ENCODE measurements around the gene TOR2A. TPM values are rescaled to one million over a fixed set of nuclear protein-coding genes. Genes with fewer than 3 reads are reported as not detected.

The TOR2A gene
- total RNA-seq, 4 donors from 2014 or later = 10.7 to 12.5 (median 11.5) TPM

GRCh38 chr9:127738666-127739065 is 3.6 kb upstream of the TOR2A start:
- peaks cover 16 to 59% (median 27%) of the 10 kb centered on the region in 3 donors for H3K4me1 ChIP-seq
- WGBS, 2 donors = 91 to 94% methylated on average over 2 to 12 of the region's 13 CpGs
- TF ChIP-seq CTCF (IDR thresholded peaks at IDR 0.05) (no peak), POLR2A (IDR thresholded peaks at IDR 0.05) (no peak)
- intact Hi-C loops (cut with DNase I) = loop anchor here (5.0 to 10.0 kb wide), 3 partner anchors 44 to 184 kb away; partner anchors contain the start of gene AK1
- H3K36me3 ChIP-seq = peaks cover 0 to 29% (median 0%) of the 10 kb centered on the region in 3 donors
- H3K9me3 ChIP-seq = no peaks in the 10 kb centered on the region
- H3K4me3 ChIP-seq = no peak overlapping the region
- H3K27me3 ChIP-seq = peaks cover 0 to 8% (median 0%) of the 10 kb centered on the region in 4 donors
- no peak for DNase-seq
- H3K27ac ChIP-seq = no peak overlapping the region

GRCh38 chr9:127735530-127736185 is 564 bp upstream of the TOR2A start:
- intact Hi-C loops (cut with DNase I) = loop anchor here (5.0 to 10.0 kb wide), 3 partner anchors 47 to 187 kb away; partner anchors contain the start of gene AK1
- no peak for DNase-seq
- TF ChIP-seq CTCF (IDR thresholded peaks at IDR 0.05) (no peak), POLR2A (IDR thresholded peaks at IDR 0.05) (no peak)
- 22 to 30% methylated on average over 13 to 15 of the region's 15 CpGs for WGBS, 2 donors
- H3K27me3 ChIP-seq = no peaks in the 10 kb centered on the region
- peaks cover 7 to 37% (median 17%) of the 10 kb centered on the region in 3 donors for H3K4me1 ChIP-seq
- H3K9me3 ChIP-seq = no peaks in the 10 kb centered on the region
- peak overlapping the region in 3 of 4 donors; percentile 54 to 94 (median 92) for H3K27ac ChIP-seq
- H3K4me3 ChIP-seq = peak overlapping the region in 1 of 4 donors; percentile 58
- H3K36me3 ChIP-seq = peaks cover 0 to 48% (median 10%) of the 10 kb centered on the region in 3 donors

- Histone ChIP-seq H3K27ac (peak overlapping the region; percentile 92 to 98 (median 93)), H3K4me3 (peak overlapping the region; percentile 56 to 81 (median 68)), H3K36me3 (peaks cover 0 to 44% (median 10%) of the 10 kb centered on the region in 3 donors), H3K9me3 (no peaks in the 10 kb centered on the region), H3K27me3 (no peaks in the 10 kb centered on the region), H3K4me1 (peaks cover 6 to 24% (median 7%) of the 10 kb centered on the region in 3 donors)
- WGBS, 2 donors = 28 to 45% methylated on average over 4 to 11 of the region's 22 CpGs
- TF ChIP-seq CTCF (IDR thresholded peaks at IDR 0.05) (no peak), POLR2A (IDR thresholded peaks at IDR 0.05) (no peak)
- intact Hi-C loops (cut with DNase I) = loop anchor here (5.0 to 10.0 kb wide), 2 partner anchors 141 to 142 kb away; partner anchors contain the start of gene AK1
- DNase-seq = no peak
These were observed 797 bp downstream of the TOR2A start for GRCh38 chr9:127734247-127734746.

GRCh38 chr9:127733614-127734013 is 1.5 kb downstream of the TOR2A start:
- peak overlapping the region in 1 of 4 donors; percentile 92 for H3K27ac ChIP-seq
- peaks cover 0 to 41% (median 10%) of the 10 kb centered on the region in 3 donors for H3K36me3 ChIP-seq
- 63% methylated on average over 2 of the region's 2 CpGs for WGBS, 2 donors
- intact Hi-C loops (cut with DNase I) = loop anchor here (5.0 to 10.0 kb wide), 2 partner anchors 141 kb away; partner anchors contain the start of gene AK1
- no peaks in the 10 kb centered on the region for H3K27me3 ChIP-seq
- no peaks in the 10 kb centered on the region for H3K9me3 ChIP-seq
- DNase-seq = no peak
- no peak for TF ChIP-seq POLR2A (IDR thresholded peaks at IDR 0.05)
- TF ChIP-seq CTCF (IDR thresholded peaks at IDR 0.05) = no peak
- H3K4me3 ChIP-seq = no peak overlapping the region
- peaks cover 6 to 24% (median 7%) of the 10 kb centered on the region in 3 donors for H3K4me1 ChIP-seq

GRCh38 chr9:127732444-127732843 is 2.6 kb downstream of the TOR2A start:
- H3K4me3 ChIP-seq = no peak overlapping the region
- intact Hi-C loops (cut with DNase I) = loop anchor here (5.0 to 10.0 kb wide), 2 partner anchors 140 to 142 kb away; partner anchors contain the start of gene AK1
- TF ChIP-seq CTCF (IDR thresholded peaks at IDR 0.05) = no peak
- TF ChIP-seq POLR2A (IDR thresholded peaks at IDR 0.05) = no peak
- H3K27ac ChIP-seq = no peak overlapping the region
- no peak for DNase-seq
- 90% methylated on average over 2 to 7 of the region's 21 CpGs for WGBS, 2 donors
- peaks cover 0 to 36% (median 10%) of the 10 kb centered on the region in 3 donors for H3K36me3 ChIP-seq
- no peaks in the 10 kb centered on the region for H3K27me3 ChIP-seq
- H3K9me3 ChIP-seq = no peaks in the 10 kb centered on the region
- peaks cover 6 to 24% (median 7%) of the 10 kb centered on the region in 3 donors for H3K4me1 ChIP-seq

Measured in esophagus squamous epithelium (tissue), 5 donors.